Measurements from ENCODE around the gene GLIPR1L1.

The GLIPR1L1 gene

GRCh38 chr12:75334384-75335030 is at the start of gene GLIPR1L1:
GLIPR1L1 (plus strand) TSS chr12:75334670; CDS start chr12:75334729, 59 bp downstream.
- no peaks in the 10 kb centered on the region for H3K36me3 ChIP-seq (ENCODE audit: insufficient read depth, low read length)
- no peak within 1 kb of the TSS for H3K9ac ChIP-seq (ENCODE audit: insufficient read length)
- TF ChIP-seq POLR2AphosphoS5 (IDR thresholded peaks at IDR 0.05; ENCODE audit: borderline replicate concordance, low read depth, low read length) (no peak), FOXP2 (optimal IDR thresholded peaks at IDR 0.05; ENCODE audit: control extremely low read depth, extremely low read length, insufficient read depth) (no peak), EZH2 (IDR thresholded peaks at IDR 0.05) (no peak)
- no peaks in the 10 kb centered on the region for H3K9me3 ChIP-seq (ENCODE audit: low read depth, low read length)
- H3K4me3 ChIP-seq: no peak within 1 kb of the TSS
- DNase-seq (ENCODE audit: low read depth, low spot score): peak; percentile 42
- H3K27ac ChIP-seq: no peak within 1 kb of the TSS

- H3K9me3 ChIP-seq (ENCODE audit: low read depth, low read length): no peaks in the 10 kb centered on the region
- no peak overlapping the region for H3K4me3 ChIP-seq
Measured at GRCh38 chr12:75288860-75289259, 45.6 kb upstream of the GLIPR1L1 start.

DNA sequence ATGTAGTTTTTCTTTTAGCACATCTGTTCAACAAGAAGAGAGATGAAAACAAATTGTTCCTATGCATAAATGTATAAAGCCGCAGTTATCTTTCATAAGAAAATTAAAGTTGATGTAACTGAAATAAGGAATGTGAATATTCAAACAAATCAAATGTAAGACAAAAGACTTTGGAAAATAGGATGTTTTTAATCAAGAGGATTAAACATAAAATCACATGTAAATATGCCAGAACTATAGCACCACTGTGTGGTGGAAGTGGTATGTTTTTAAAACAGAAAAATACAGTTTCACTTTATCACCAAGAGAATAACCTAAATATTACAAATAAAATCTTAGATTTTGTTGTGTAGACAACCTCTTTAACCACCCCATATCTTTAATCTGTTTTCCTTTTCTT is 44.7 kb upstream of the GLIPR1L1 start:
- H3K4me3 ChIP-seq: no peak overlapping the region
- no peak overlapping the region for H3K9ac ChIP-seq (ENCODE audit: insufficient read length)
- H3K27ac ChIP-seq: no peak overlapping the region
- no peak for DNase-seq (ENCODE audit: low read depth, low spot score)
- TF ChIP-seq EZH2 (IDR thresholded peaks at IDR 0.05) (no peak), POLR2AphosphoS5 (IDR thresholded peaks at IDR 0.05; ENCODE audit: borderline replicate concordance, low read depth, low read length) (no peak), FOXP2 (optimal IDR thresholded peaks at IDR 0.05; ENCODE audit: control extremely low read depth, extremely low read length, insufficient read depth) (no peak)
- H3K36me3 ChIP-seq (ENCODE audit: insufficient read depth, low read length): no peaks in the 10 kb centered on the region
- no peaks in the 10 kb centered on the region for H3K9me3 ChIP-seq (ENCODE audit: low read depth, low read length)

More at GRCh38 chr12:75288860-75289259, 45.6 kb upstream of the GLIPR1L1 start:
- Histone ChIP-seq H3K9ac (ENCODE audit: insufficient read length) (no peak overlapping the region), H3K36me3 (ENCODE audit: insufficient read depth, low read length) (no peaks in the 10 kb centered on the region), H3K27ac (no peak overlapping the region)
- TF ChIP-seq FOXP2 (optimal IDR thresholded peaks at IDR 0.05; ENCODE audit: control extremely low read depth, extremely low read length, insufficient read depth): no peak
- DNase-seq (ENCODE audit: low read depth, low spot score): no peak

- no peak overlapping the region for H3K27ac ChIP-seq
- no peak overlapping the region for H3K4me3 ChIP-seq
- H3K9ac ChIP-seq (ENCODE audit: insufficient read length): no peak overlapping the region
- TF ChIP-seq POLR2AphosphoS5 (IDR thresholded peaks at IDR 0.05; ENCODE audit: borderline replicate concordance, low read depth, low read length) (no peak), FOXP2 (optimal IDR thresholded peaks at IDR 0.05; ENCODE audit: control extremely low read depth, extremely low read length, insufficient read depth) (no peak), EZH2 (IDR thresholded peaks at IDR 0.05) (no peak)
- no peaks in the 10 kb centered on the region for H3K9me3 ChIP-seq (ENCODE audit: low read depth, low read length)
- DNase-seq (ENCODE audit: low read depth, low spot score): no peak
- no peaks in the 10 kb centered on the region for H3K36me3 ChIP-seq (ENCODE audit: insufficient read depth, low read length)
Measured at GRCh38 chr12:75291014-75291413, 43.5 kb upstream of the GLIPR1L1 start.

DNA sequence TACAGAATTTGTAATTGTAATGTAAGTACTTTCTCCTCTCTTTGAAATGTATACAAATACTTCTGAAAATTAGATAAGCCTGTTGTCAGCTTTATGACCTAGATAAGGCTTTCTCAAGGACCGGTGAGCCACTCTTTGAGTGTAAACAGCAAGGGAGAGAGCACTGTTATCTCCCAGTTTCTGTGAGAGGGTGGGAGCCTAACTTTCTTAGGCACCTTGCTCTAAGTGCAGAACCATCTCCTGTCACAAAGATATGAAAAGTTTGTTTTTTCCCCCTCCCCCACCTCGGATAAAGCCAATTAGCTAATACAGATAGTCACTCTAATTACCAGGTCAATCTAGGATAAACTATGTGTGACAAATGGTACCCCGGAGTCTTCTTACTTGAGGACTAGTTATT is 40.1 kb upstream of the GLIPR1L1 start:
- Histone ChIP-seq H3K27ac (no peak overlapping the region), H3K4me3 (no peak overlapping the region), H3K9ac (ENCODE audit: insufficient read length) (no peak overlapping the region), H3K9me3 (ENCODE audit: low read depth, low read length) (no peaks in the 10 kb centered on the region), H3K36me3 (ENCODE audit: insufficient read depth, low read length) (no peaks in the 10 kb centered on the region)
- no peak for TF ChIP-seq EZH2 (IDR thresholded peaks at IDR 0.05)
- TF ChIP-seq POLR2AphosphoS5 (IDR thresholded peaks at IDR 0.05; ENCODE audit: borderline replicate concordance, low read depth, low read length): no peak
- TF ChIP-seq FOXP2 (optimal IDR thresholded peaks at IDR 0.05; ENCODE audit: control extremely low read depth, extremely low read length, insufficient read depth): no peak
- DNase-seq (ENCODE audit: low read depth, low spot score): no peak

GRCh38 chr12:75294797-75295196 is 39.7 kb upstream of the GLIPR1L1 start:
- Histone ChIP-seq H3K9ac (ENCODE audit: insufficient read length) (no peak overlapping the region), H3K36me3 (ENCODE audit: insufficient read depth, low read length) (no peaks in the 10 kb centered on the region), H3K27ac (no peak overlapping the region), H3K4me3 (no peak overlapping the region), H3K9me3 (ENCODE audit: low read depth, low read length) (no peaks in the 10 kb centered on the region)
- TF ChIP-seq EZH2 (IDR thresholded peaks at IDR 0.05) (no peak), POLR2AphosphoS5 (IDR thresholded peaks at IDR 0.05; ENCODE audit: borderline replicate concordance, low read depth, low read length) (no peak), FOXP2 (optimal IDR thresholded peaks at IDR 0.05; ENCODE audit: control extremely low read depth, extremely low read length, insufficient read depth) (no peak)
- DNase-seq (ENCODE audit: low read depth, low spot score): no peak

- no peak for DNase-seq (ENCODE audit: low read depth, low spot score)
- H3K27ac ChIP-seq: no peak overlapping the region
Measured at GRCh38 chr12:75302225-75302624, 32.2 kb upstream of the GLIPR1L1 start.

DNA sequence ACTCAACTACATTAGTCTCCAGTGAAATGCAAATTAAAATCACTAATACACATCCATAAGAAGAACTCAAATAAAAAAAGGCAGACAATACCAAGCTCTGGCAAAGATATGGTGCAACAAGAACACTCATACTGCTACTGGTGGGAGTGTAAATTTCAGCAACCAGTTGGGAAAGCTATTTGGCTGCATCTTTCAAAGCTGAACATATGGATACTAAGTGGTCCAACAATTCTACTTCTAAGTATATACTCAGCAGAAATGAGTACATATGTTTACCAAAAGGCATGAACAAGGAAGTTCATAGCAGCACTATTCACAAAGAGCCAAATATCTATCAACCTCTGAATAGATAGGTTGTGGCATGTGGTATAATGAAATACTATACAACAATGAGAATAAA is 31.7 kb upstream of the GLIPR1L1 start:
- no peak overlapping the region for H3K27ac ChIP-seq
- no peak for TF ChIP-seq FOXP2 (optimal IDR thresholded peaks at IDR 0.05; ENCODE audit: control extremely low read depth, extremely low read length, insufficient read depth)
- TF ChIP-seq EZH2 (IDR thresholded peaks at IDR 0.05): no peak
- TF ChIP-seq POLR2AphosphoS5 (IDR thresholded peaks at IDR 0.05; ENCODE audit: borderline replicate concordance, low read depth, low read length): no peak
- no peak overlapping the region for H3K9ac ChIP-seq (ENCODE audit: insufficient read length)
- DNase-seq (ENCODE audit: low read depth, low spot score): no peak
- no peaks in the 10 kb centered on the region for H3K36me3 ChIP-seq (ENCODE audit: insufficient read depth, low read length)
- no peak overlapping the region for H3K4me3 ChIP-seq
- no peaks in the 10 kb centered on the region for H3K9me3 ChIP-seq (ENCODE audit: low read depth, low read length)

More at GRCh38 chr12:75302225-75302624, 32.2 kb upstream of the GLIPR1L1 start:
- Histone ChIP-seq H3K4me3 (no peak overlapping the region), H3K36me3 (ENCODE audit: insufficient read depth, low read length) (no peaks in the 10 kb centered on the region), H3K9ac (ENCODE audit: insufficient read length) (no peak overlapping the region), H3K9me3 (ENCODE audit: low read depth, low read length) (no peaks in the 10 kb centered on the region)
- TF ChIP-seq POLR2AphosphoS5 (IDR thresholded peaks at IDR 0.05; ENCODE audit: borderline replicate concordance, low read depth, low read length): no peak
- no peak for TF ChIP-seq FOXP2 (optimal IDR thresholded peaks at IDR 0.05; ENCODE audit: control extremely low read depth, extremely low read length, insufficient read depth)
- TF ChIP-seq EZH2 (IDR thresholded peaks at IDR 0.05): no peak
